Sigmoid colon (tissue), 3 donors: ENCODE results near the gene ENC1.

Experiments
- POLR2A ChIP-seq, 2 donors: fragments of 450-650 bp; IDR thresholded peaks; one replicate each; pipeline ENCODE4 v1.6.1; 2016; ENCODE audit warnings: antibody characterized with exemption in 2 of 2, mild to moderate bottlenecking in 2 of 2, moderate library complexity in 2 of 2
- TF ChIP-seq, protein P1 (sequence below), 4 experiments: fragments of 450-650 bp in 3 of 4; fragments of 200-600 bp in 1 of 4; IDR thresholded peaks; one replicate each; pipeline ENCODE4 v1.5.1; 2016 to 2019; ENCODE audit warnings: antibody characterized with exemption in 4 of 4, mild to moderate bottlenecking in 3 of 4, moderate library complexity in 2 of 4

DNA sequence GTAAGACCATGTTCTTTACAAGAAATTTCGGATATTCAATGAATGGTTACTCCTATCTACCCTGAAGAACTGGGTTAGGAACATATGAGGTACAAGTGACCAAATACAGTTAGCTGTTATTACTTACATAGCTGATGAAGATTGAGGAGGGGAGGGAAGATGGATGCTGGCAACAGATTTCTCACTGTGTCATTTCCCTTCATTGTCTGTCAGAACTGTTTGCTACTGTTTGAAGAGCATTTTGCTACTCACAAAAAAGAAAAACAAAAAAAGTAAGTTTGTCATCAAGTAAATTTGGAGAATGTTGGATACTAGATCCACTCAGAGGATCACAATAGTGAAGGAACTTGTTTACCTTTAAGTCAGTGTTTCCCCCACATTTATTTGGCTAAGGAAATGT is 53.7 kb downstream of the ENC1 start:
- TF ChIP-seq, protein P1, sequence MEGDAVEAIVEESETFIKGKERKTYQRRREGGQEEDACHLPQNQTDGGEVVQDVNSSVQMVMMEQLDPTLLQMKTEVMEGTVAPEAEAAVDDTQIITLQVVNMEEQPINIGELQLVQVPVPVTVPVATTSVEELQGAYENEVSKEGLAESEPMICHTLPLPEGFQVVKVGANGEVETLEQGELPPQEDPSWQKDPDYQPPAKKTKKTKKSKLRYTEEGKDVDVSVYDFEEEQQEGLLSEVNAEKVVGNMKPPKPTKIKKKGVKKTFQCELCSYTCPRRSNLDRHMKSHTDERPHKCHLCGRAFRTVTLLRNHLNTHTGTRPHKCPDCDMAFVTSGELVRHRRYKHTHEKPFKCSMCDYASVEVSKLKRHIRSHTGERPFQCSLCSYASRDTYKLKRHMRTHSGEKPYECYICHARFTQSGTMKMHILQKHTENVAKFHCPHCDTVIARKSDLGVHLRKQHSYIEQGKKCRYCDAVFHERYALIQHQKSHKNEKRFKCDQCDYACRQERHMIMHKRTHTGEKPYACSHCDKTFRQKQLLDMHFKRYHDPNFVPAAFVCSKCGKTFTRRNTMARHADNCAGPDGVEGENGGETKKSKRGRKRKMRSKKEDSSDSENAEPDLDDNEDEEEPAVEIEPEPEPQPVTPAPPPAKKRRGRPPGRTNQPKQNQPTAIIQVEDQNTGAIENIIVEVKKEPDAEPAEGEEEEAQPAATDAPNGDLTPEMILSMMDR (IDR thresholded peaks at IDR 0.05): no peak
- TF ChIP-seq POLR2A (IDR thresholded peaks at IDR 0.05): no peak
